K562 treated with DMSO at 1 percent for 24 hours (cell line): ENCODE measurements around the gene PRKCI. TPM values are rescaled to one million over a fixed set of nuclear protein-coding genes. Genes with fewer than 3 reads are reported as not detected.

ENCODE experiments used
- total RNA-seq: library from RNA; unstranded; fragments of 300-600 nt; gene quantifications from 2 replicates; pipeline ENCODE4 v1.2.3, GENCODE V29; 2022; ENCODE audit warnings: low read depth; ENCODE audit not compliant: insufficient read depth

PRKCI gene
- total RNA-seq, result 12.2 and 14.9 TPM in 2 replicates

GRCh38 chr3:170221924-170222646 lies at the start of gene PRKCI:
Gene PRKCI (plus strand): TSS chr3:170222424. CDS start chr3:170222670, 246 bp downstream.

GRCh38 chr3:170180908-170181885 lies 41.0 kb upstream of the PRKCI start, which contains the start of gene PHC3:
Gene PHC3 (minus strand): TSS chr3:170181733. CDS start chr3:170181715, 18 bp downstream.

Other genes starting within 250 kb of the PRKCI start
- 7.6 and 10.0 TPM in 2 replicates for gene GPR160, start 184.4 kb upstream of the PRKCI start, total RNA-seq
- gene PHC3, start 40.7 kb upstream of the PRKCI start, total RNA-seq, result 12.8 and 12.9 TPM in 2 replicates
- gene SKIL, start 135.3 kb downstream of the PRKCI start, total RNA-seq, result 21.5 and 27.3 TPM in 2 replicates
- 0.21 TPM in 1 of 2 replicates, not detected in the other for gene CLDN11, start 196.4 kb downstream of the PRKCI start, total RNA-seq